Left kidney (tissue), 2 donors: ENCODE data around the gene KCTD12. TPM values are rescaled to one million over a fixed set of nuclear protein-coding genes. Genes with fewer than 3 reads are reported as not detected.

Source experiments
- DNase-seq: peaks from one replicate; pipeline ENCODE4 v3.0.0-alpha.2; 2013
- polyA plus RNA-seq: library from polyadenylated mRNA; unstranded; fragments of 120-200 nt; gene quantifications from one replicate; pipeline ENCODE4 v1.2.1, GENCODE V29; 2013; ENCODE audit not compliant: insufficient read length

Gene KCTD12
- polyA plus RNA-seq, 1 donor, result 82.8 TPM

GRCh38 chr13:76889254-76889653, 3.0 kb upstream of the KCTD12 start:
- no peak for DNase-seq

GRCh38 chr13:76888421-76888820, 2.2 kb upstream of the KCTD12 start:
- DNase-seq, result no peak

DNA sequence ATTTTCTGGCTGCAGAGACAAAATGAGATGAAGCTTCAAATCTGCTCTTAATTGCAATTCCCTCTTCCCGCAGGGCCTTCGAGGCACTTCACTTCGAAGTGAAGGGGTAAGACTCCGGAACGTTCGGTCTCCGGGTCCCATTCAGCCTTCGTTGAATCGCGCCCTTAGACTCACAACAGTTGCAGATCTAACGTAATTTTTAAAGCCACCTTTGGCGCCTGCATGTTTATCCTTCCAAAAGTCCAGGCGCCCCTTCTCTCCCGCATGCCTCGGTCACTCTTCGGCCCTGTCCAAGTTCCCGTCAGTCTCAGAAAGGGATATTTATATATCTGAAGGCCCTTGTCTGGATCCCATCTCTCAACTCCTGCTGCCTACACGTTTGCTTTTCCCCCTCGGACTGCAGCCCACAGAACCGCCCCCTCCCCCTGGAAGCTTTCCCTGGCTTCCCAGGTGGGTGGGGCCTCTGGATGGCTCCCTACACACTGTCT, 915 bp upstream of the KCTD12 start:
- DNase-seq, result no peak

GRCh38 chr13:76886005-76886291, 257 bp downstream of the KCTD12 start:
- DNase-seq, result no peak

- DNase-seq, result peak; percentile 62
Observed at GRCh38 chr13:76885203-76886004, 801 bp downstream of the KCTD12 start.

DNA sequence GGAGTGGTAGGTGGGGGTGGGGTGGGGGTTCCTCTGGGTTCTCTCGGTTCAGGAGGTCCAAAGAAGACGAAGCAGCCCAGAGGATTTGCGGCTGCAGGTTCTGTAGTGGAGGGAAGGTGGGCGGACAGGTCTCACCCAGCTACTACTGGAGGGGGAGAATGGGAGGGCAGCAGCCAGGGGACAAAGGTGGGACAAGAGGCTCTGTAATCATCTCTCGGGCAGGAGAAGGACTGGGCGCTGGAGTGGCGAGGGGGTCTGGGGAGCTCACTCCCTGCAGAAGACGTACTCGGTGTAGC, 1.4 kb downstream of the KCTD12 start:
- no peak for DNase-seq

DNA sequence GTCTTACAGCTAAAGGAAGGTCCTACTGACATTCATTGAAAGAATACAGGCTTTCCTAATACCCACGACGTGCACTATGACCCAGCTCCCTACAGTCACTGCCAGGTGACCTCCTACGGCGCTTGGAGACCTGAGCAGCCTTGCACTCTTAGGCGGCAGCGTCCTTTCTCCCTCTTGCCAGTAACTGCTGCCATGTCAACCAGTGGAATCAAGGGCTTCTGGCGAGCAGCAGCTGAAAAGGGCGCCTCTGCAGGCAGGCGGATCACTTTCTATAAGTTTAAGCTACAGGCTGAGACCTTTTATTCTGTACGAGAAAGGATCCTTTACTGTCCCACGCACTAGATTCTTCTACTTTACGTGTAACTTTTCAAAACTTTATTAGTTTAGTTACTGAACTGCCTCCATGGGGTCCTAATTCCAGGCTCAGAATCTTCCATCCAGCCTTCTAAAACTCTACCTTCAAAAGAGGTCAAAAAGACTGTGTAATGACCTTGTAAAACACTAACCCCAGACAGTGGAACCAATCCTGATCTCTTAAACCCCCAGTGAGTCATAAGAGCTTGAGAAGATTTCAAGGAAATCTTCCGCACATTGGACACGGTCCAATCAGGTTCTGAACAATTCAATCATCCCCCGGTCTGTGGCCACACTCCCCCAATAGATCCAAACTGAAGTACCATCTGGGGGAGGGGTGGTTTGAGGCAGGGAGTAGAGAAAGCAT, 1.9 kb downstream of the KCTD12 start:
- DNase-seq, result peak; percentile 28

DNA sequence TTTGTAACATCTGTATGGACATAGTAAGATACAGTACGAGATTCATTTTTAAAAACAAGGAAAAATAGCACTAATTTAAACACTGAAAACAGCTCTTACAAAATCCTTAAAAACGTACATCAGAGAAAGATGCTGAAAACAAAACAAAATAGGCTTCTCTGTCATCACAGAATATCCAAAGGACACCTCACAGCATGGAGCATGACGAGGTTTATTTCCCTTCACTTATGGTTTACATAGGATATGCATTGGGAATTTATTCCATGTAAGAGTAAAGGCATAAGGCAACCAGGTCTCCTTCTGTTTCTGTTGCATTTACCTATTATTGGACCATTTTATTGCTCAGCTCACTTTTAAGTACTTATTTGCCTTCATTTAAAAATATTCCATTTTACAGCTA, 3.0 kb downstream of the KCTD12 start:
- DNase-seq, result no peak

GRCh38 chr13:76882431-76882830, 3.8 kb downstream of the KCTD12 start:
- no peak for DNase-seq

DNA sequence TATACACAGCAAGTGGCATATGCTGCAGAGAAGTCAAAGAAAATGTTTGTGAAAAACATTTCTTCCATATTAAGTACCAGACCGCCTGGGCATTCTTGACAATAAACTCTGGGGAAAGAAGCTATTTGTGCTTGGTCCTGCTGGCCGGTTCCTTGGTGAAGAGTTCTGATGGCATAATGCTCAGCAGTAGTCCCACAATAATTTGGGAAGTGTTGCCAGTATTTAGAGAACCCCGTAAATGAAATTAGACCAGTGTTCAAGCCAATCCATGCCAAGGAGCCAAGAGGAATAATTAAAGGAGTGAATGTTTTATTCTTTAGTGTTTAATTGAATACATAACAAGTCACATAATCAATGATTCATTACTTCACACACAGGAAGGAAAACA, 6.3 kb downstream of the KCTD12 start:
- no peak for DNase-seq

- no peak for DNase-seq
Observed at GRCh38 chr13:76879203-76879882, 6.9 kb downstream of the KCTD12 start.

DNA sequence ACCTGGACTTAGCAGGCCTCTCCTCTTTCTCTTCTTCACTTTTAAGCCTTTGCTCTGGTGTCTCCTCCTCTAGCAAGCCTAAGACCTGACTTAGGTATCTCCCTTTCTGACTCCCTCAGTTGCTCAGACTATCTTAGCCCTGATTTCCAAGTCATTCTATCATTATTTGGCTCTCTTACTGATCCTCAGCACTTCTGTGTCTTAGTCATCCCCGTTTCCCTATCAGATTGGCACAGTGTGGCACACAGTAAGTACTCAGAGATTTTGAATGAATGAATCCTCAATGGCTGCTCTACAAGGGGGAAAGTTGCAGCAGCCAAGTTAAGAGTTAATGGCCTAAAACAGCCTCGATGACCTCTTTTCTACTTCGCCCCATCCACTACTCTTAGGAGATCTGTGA, 8.2 kb downstream of the KCTD12 start:
- no peak for DNase-seq

GRCh38 chr13:76875271-76875815, 10.9 kb downstream of the KCTD12 start:
- DNase-seq, result no peak

- no peak for DNase-seq
Observed at GRCh38 chr13:76874479-76874878, 11.7 kb downstream of the KCTD12 start.

- no peak for DNase-seq
Observed at GRCh38 chr13:76873445-76873844, 12.8 kb downstream of the KCTD12 start.

GRCh38 chr13:76872675-76873074, 13.5 kb downstream of the KCTD12 start:
- DNase-seq, result no peak

DNA sequence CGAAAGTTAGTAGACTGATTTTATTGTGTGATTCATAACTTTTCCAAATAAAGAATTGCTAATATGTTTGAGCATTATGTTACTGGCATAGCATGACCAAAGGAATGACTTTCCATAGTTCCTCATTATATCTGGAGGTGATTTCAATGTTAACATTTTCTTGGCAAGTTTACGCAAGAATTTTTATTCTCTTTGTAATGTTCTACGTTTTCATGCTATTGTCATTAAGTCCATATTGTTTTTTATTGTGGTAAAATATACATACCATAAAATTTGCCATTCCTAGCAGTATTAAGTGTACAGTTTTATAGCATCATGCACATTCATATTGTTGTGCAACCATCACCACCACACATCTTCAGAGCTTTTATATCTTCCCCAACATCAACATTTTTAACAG, 14.8 kb downstream of the KCTD12 start:
- no peak for DNase-seq

- no peak for DNase-seq
Observed at GRCh38 chr13:76868371-76868770, 17.8 kb downstream of the KCTD12 start.

DNA sequence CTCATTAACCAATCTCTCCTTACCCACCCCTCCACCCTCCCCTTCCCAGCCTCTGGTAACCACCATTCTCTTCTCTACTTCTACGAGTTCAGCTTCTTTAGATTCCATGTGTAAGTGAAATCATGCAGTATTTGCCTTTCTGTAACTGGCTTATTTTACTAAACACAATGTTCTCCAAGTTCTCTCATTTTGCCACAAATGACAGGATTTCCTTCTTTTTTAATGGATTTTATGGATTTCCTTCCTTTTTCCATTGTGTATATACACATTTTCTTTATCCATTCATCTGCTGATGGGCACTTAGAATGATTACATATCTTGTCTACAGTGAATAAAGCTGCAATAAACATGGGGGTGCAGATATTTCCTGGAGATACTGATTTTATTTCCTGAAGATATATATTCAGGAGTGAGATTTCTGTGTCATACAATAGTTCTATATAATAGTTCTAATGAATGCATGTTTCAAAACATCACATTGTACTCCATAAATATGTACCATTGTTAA, 20.2 kb downstream of the KCTD12 start:
- DNase-seq, result no peak

DNA sequence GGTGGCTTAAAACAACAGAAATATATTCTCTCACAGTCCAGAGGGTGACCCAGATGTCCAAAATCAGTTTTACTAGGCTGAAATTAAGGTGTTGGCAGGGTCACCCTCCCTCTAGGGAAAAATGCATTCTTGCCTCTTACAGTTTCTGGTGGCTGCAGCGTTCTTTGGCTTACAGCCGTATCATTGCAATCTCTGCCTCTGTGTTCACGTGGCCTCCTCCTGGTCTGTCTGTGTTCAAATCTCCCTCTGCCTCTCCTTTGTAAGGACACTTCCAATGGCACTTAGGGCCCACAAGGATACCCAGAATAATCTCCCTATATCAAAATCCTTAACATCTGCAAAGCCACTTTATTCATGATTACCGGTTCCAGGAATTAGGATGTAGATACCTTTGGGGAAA, 21.1 kb downstream of the KCTD12 start:
- no peak for DNase-seq

DNA sequence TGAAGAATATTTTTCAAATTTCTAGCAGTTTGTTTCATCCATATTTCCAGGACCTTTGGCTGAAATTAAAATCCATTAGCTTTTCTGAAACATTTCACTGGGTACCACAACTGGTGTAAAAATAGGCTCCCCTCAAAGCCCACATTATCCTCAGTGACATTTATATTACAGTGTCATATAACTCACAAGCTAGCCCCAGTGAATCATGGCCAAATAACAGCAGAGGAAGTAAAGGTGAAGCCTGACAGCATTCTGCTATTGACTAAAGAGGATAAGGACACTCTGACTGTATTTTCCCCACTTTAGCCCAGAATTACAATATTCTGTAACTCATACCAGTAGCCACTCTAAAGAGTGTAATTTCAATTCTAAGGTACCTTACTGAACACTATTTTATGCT, 21.9 kb downstream of the KCTD12 start:
- DNase-seq, result no peak

- DNase-seq, result no peak
Observed at GRCh38 chr13:76863022-76863421, 23.2 kb downstream of the KCTD12 start.

- DNase-seq, result no peak
Observed at GRCh38 chr13:76861859-76862258, 24.3 kb downstream of the KCTD12 start.
